Stimulated activated naive CD8-positive, alpha-beta T cell treated with anti-CD3 and anti-CD28 coated beads, Interleukin-15, Interleukin-2, amounts not matched to agents 100 ng/mL and 50 ng/mL, for 24 hours (primary cell): Measurements from ENCODE around the gene ATXN1.
A peak's percentile ranks its signal among the peaks of the same experiment; 100 is the strongest.

Source experiments
- H3K27ac Mint-ChIP-seq: one replicate; pipeline ENCODE4 v1.8.0; 2021; ENCODE audit warnings: mild to moderate bottlenecking, mixed read lengths
- H3K27me3 Mint-ChIP-seq: one replicate; pipeline ENCODE4 v1.8.0; 2021; ENCODE audit warnings: mixed read lengths
- H3K36me3 Mint-ChIP-seq: one replicate; pipeline ENCODE4 v1.8.0; 2021; ENCODE audit warnings: low read depth, mixed read lengths
- H3K4me1 Mint-ChIP-seq: one replicate; pipeline ENCODE4 v1.8.0; 2021; ENCODE audit warnings: low read depth, mixed read lengths
- H3K4me3 Mint-ChIP-seq: one replicate; pipeline ENCODE4 v1.8.0; 2021; ENCODE audit warnings: mild to moderate bottlenecking, mixed read lengths
- H3K9me3 Mint-ChIP-seq: one replicate; pipeline ENCODE4 v1.8.0; 2021; ENCODE audit warnings: mixed read lengths

Gene ATXN1

GRCh38 chr6:16760516-16761470 lies at the start of gene ATXN1:
Gene ATXN1 (minus strand): TSS chr6:16761460.
- Mint-ChIP-seq H3K36me3 (peaks cover 7% of the 10 kb centered on the region), H3K27me3 (no peaks in the 10 kb centered on the region), H3K27ac (peak within 1 kb of the TSS; percentile 96), H3K9me3 (no peaks in the 10 kb centered on the region), H3K4me1 (peaks cover 72% of the 10 kb centered on the region), H3K4me3 (peak within 1 kb of the TSS; percentile 93)

GRCh38 chr6:16810411-16810810 lies 49.2 kb upstream of the ATXN1 start:
- peaks cover 12% of the 10 kb centered on the region for H3K36me3 Mint-ChIP-seq
- no peak overlapping the region for H3K27ac Mint-ChIP-seq
- no peaks in the 10 kb centered on the region for H3K27me3 Mint-ChIP-seq
- H3K9me3 Mint-ChIP-seq = peaks cover 17% of the 10 kb centered on the region
- H3K4me3 Mint-ChIP-seq = no peak overlapping the region
- no peaks in the 10 kb centered on the region for H3K4me1 Mint-ChIP-seq

GRCh38 chr6:16809753-16810358 lies 48.6 kb upstream of the ATXN1 start:
- no peak overlapping the region for H3K27ac Mint-ChIP-seq
- H3K9me3 Mint-ChIP-seq = peaks cover 17% of the 10 kb centered on the region
- H3K4me1 Mint-ChIP-seq = no peaks in the 10 kb centered on the region

GRCh38 chr6:16807956-16808355 lies 46.7 kb upstream of the ATXN1 start:
- no peak overlapping the region for H3K27ac Mint-ChIP-seq
- H3K27me3 Mint-ChIP-seq = no peaks in the 10 kb centered on the region
- H3K4me1 Mint-ChIP-seq = peaks cover 1% of the 10 kb centered on the region

More at GRCh38 chr6:16809753-16810358, 48.6 kb upstream of the ATXN1 start:
- peaks cover 12% of the 10 kb centered on the region for H3K36me3 Mint-ChIP-seq
- H3K27me3 Mint-ChIP-seq = no peaks in the 10 kb centered on the region
- no peak overlapping the region for H3K4me3 Mint-ChIP-seq

GRCh38 chr6:16806363-16806762 lies 45.1 kb upstream of the ATXN1 start:
- Mint-ChIP-seq H3K27me3 (no peaks in the 10 kb centered on the region), H3K4me1 (peaks cover 10% of the 10 kb centered on the region), H3K27ac (no peak overlapping the region), H3K36me3 (no peaks in the 10 kb centered on the region), H3K9me3 (no peaks in the 10 kb centered on the region), H3K4me3 (no peak overlapping the region)

More at GRCh38 chr6:16807956-16808355, 46.7 kb upstream of the ATXN1 start:
- Mint-ChIP-seq H3K4me3 (no peak overlapping the region), H3K36me3 (peaks cover 10% of the 10 kb centered on the region), H3K9me3 (peaks cover 11% of the 10 kb centered on the region)

GRCh38 chr6:16805243-16805950 lies 44.1 kb upstream of the ATXN1 start:
- no peak overlapping the region for H3K4me3 Mint-ChIP-seq

GRCh38 chr6:16804546-16805242 lies 43.4 kb upstream of the ATXN1 start:
- Mint-ChIP-seq H3K4me3 (no peak overlapping the region), H3K9me3 (no peaks in the 10 kb centered on the region), H3K27ac (no peak overlapping the region), H3K36me3 (no peaks in the 10 kb centered on the region), H3K4me1 (peaks cover 22% of the 10 kb centered on the region), H3K27me3 (no peaks in the 10 kb centered on the region)

More at GRCh38 chr6:16805243-16805950, 44.1 kb upstream of the ATXN1 start:
- Mint-ChIP-seq H3K27me3 (no peaks in the 10 kb centered on the region), H3K4me1 (peaks cover 20% of the 10 kb centered on the region), H3K36me3 (no peaks in the 10 kb centered on the region), H3K27ac (no peak overlapping the region), H3K9me3 (no peaks in the 10 kb centered on the region)

GRCh38 chr6:16803294-16804200 lies 42.3 kb upstream of the ATXN1 start:
- H3K27me3 Mint-ChIP-seq = no peaks in the 10 kb centered on the region
- no peaks in the 10 kb centered on the region for H3K36me3 Mint-ChIP-seq
- no peak overlapping the region for H3K27ac Mint-ChIP-seq
- H3K4me1 Mint-ChIP-seq = peaks cover 22% of the 10 kb centered on the region
- H3K4me3 Mint-ChIP-seq = no peak overlapping the region
- H3K9me3 Mint-ChIP-seq = no peaks in the 10 kb centered on the region

- Mint-ChIP-seq H3K27me3 (no peaks in the 10 kb centered on the region), H3K27ac (peak overlapping the region; percentile 18), H3K9me3 (no peaks in the 10 kb centered on the region), H3K4me1 (peaks cover 22% of the 10 kb centered on the region), H3K4me3 (no peak overlapping the region), H3K36me3 (no peaks in the 10 kb centered on the region)
These were observed 40.8 kb upstream of the ATXN1 start for GRCh38 chr6:16802071-16802470.

DNA sequence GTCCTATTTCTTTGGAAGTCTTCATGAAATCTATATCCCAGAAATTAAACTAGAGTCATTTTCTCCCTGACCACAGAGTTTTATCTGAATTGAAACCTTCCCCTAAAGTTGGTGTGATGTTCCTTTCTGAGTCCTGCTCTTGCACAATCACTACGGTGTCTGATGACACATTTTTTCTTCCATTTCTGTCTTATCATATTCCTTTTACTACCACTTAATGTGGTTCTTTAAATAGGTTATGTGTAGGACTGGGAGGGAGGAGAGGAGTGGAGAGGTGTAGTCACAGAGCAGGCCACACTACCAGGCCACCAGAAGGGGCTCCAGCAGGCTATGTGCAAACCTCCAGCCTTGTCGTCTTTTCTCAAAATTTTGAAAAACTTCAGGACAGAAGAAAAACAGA lies 39.7 kb upstream of the ATXN1 start:
- H3K36me3 Mint-ChIP-seq = no peaks in the 10 kb centered on the region
- no peaks in the 10 kb centered on the region for H3K9me3 Mint-ChIP-seq
- H3K4me3 Mint-ChIP-seq = peak overlapping the region; percentile 18
- H3K4me1 Mint-ChIP-seq = peaks cover 22% of the 10 kb centered on the region
- H3K27me3 Mint-ChIP-seq = no peaks in the 10 kb centered on the region
- peak overlapping the region; percentile 57 for H3K27ac Mint-ChIP-seq

GRCh38 chr6:16800341-16800740 lies 39.1 kb upstream of the ATXN1 start:
- H3K27ac Mint-ChIP-seq = no peak overlapping the region
- H3K36me3 Mint-ChIP-seq = no peaks in the 10 kb centered on the region
- no peak overlapping the region for H3K4me3 Mint-ChIP-seq

GRCh38 chr6:16799279-16800193 lies 38.3 kb upstream of the ATXN1 start:
- H3K4me1 Mint-ChIP-seq = peaks cover 22% of the 10 kb centered on the region
- no peak overlapping the region for H3K4me3 Mint-ChIP-seq
- no peaks in the 10 kb centered on the region for H3K9me3 Mint-ChIP-seq
- H3K27me3 Mint-ChIP-seq = no peaks in the 10 kb centered on the region
- H3K27ac Mint-ChIP-seq = no peak overlapping the region
- H3K36me3 Mint-ChIP-seq = no peaks in the 10 kb centered on the region

More at GRCh38 chr6:16800341-16800740, 39.1 kb upstream of the ATXN1 start:
- Mint-ChIP-seq H3K27me3 (no peaks in the 10 kb centered on the region), H3K9me3 (no peaks in the 10 kb centered on the region), H3K4me1 (peaks cover 22% of the 10 kb centered on the region)
